HepG2 (cell line): ENCODE measurements around the gene ARHGAP25. TPM values are rescaled to one million over a fixed set of nuclear protein-coding genes. Genes with fewer than 3 reads are reported as not detected.

Experiments
- ATAC-seq: fragments of 200-7000 bp; cut with Tn5 transposase; 3 replicates; pipeline ENCODE4 v1.9.1; 2020; ENCODE audit warnings: mild to moderate bottlenecking, moderate library complexity
- BruUV-seq: library from RNA; stranded (reverse); fragments of 400-500 nt; replicated peaks from 2 replicates; lab custom pipeline; 2021; lab: Mats Ljungman, UMichigan
- CTCF ChIA-PET: fragments of 300-600 bp; formaldehyde crosslinking; extraction: SDS; loops from one replicate; lab custom pipeline; 2021; ENCODE audit warnings: low total read pairs, inconsistent platforms, low intra/inter-chr PET ratio; lab: Yijun Ruan, JAX
- POLR2A ChIA-PET: fragments of 350-600 bp; sonication (Branson Sonifier 250); formaldehyde crosslinking; loops from one replicate; lab custom pipeline; 2020; ENCODE audit warnings: antibody characterized with exemption, inconsistent platforms; lab: Yijun Ruan, JAX
- DNase-seq: peaks from one replicate; pipeline ENCODE4 v3.0.0-alpha.2; 2015; ENCODE audit warnings: low spot score
- FAIRE-seq: peaks from 3 replicates; lab custom pipeline; 2011; peaks lifted over from hg19 to GRCh38; lab: Jason Lieb, UNC
- H2AFZ ChIP-seq: one replicate; pipeline ENCODE4 v1.6.1; 2011; ENCODE audit warnings: low read length, inconsistent platforms
- H3K27ac ChIP-seq: fragments of 300-600 bp; 3 replicates; pipeline ENCODE4 v1.8.0; 2011; ENCODE audit warnings: mixed run types, mild to moderate bottlenecking, mixed read lengths, low read length, inconsistent platforms; ENCODE audit not compliant: insufficient read depth; ENCODE audit errors: extremely low read length
- H3K27me3 ChIP-seq, 2 experiments: fragments of 200-600 bp in 1 of 2; 2 replicates in 1 of 2; 3 replicates in 1 of 2; pipeline versions ENCODE4 v1.6.0 to v1.8.0; 2011; ENCODE audit warnings: low read length in 2 of 2, mild to moderate bottlenecking in 2 of 2, moderate library complexity in 2 of 2, inconsistent platforms in 1 of 2; ENCODE audit not compliant: insufficient read depth in 2 of 2, control insufficient read depth in 1 of 2
- H3K36me3 ChIP-seq, 2 experiments: fragments of 200-600 bp in 1 of 2; replicated peaks in 1 of 2; 2 replicates in 1 of 2; 3 replicates in 1 of 2; pipeline versions ENCODE4 v1.5.1 to v1.8.0; 2011; ENCODE audit warnings: low read length in 2 of 2, inconsistent platforms in 1 of 2; ENCODE audit not compliant: insufficient read depth in 2 of 2, control insufficient read depth in 1 of 2
- H3K4me1 ChIP-seq: 2 replicates; pipeline ENCODE4 v1.5.1; 2012; ENCODE audit warnings: low read length, inconsistent platforms; ENCODE audit not compliant: insufficient read depth
- H3K4me2 ChIP-seq: 2 replicates; pipeline ENCODE4 v1.6.0; 2011; ENCODE audit warnings: low read depth, low read length, inconsistent platforms
- H3K4me3 ChIP-seq, 3 experiments: fragments of 200-600 bp in 1 of 3; sonication (generic), shearing (Covaris generic) in 1 of 3; replicated peaks in 1 of 3; 2 replicates each; pipeline ENCODE4 v1.5.1; 2011 to 2016; ENCODE audit warnings: low read length in 3 of 3, inconsistent platforms in 2 of 3, low read depth in 2 of 3, mild to moderate bottlenecking in 2 of 3, control low read depth in 1 of 3, mixed read lengths in 1 of 3; ENCODE audit not compliant: insufficient read depth in 1 of 3
- H3K79me2 ChIP-seq: one replicate; pipeline ENCODE4 v1.6.1; 2011; ENCODE audit warnings: low read length, inconsistent platforms; ENCODE audit not compliant: insufficient read depth
- H3K9ac ChIP-seq: 2 replicates; pipeline ENCODE4 v1.6.0; 2011; ENCODE audit warnings: mild to moderate bottlenecking, low read depth, low read length, inconsistent platforms; ENCODE audit not compliant: insufficient read depth
- H3K9me3 ChIP-seq: 2 replicates; pipeline ENCODE4 v1.5.1; 2012; ENCODE audit warnings: mild to moderate bottlenecking, low read length
- H4K20me1 ChIP-seq: 2 replicates; pipeline ENCODE4 v1.6.0; 2011; ENCODE audit warnings: inconsistent platforms, mild to moderate bottlenecking, low read length, moderate library complexity; ENCODE audit not compliant: insufficient read depth
- CHD2 ChIP-seq: IDR thresholded peaks from 2 replicates; pipeline ENCODE4 v1.6.1; 2011; ENCODE audit warnings: low read depth, low read length, improper control_type of control experiment
- HDAC6 ChIP-seq: fragments of 200-600 bp; sonication (generic); IDR thresholded peaks from 2 replicates; pipeline ENCODE4 v1.7.0; 2017; ENCODE audit warnings: mild to moderate bottlenecking, antibody characterized with exemption, low read length, low read depth
- JUN ChIP-seq: sonication (generic); formaldehyde crosslinking; IDR thresholded peaks from 2 replicates; pipeline ENCODE4 v1.4.0; 2020; ENCODE audit warnings: mild to moderate bottlenecking, missing genetic modification reagents
- KLF6 ChIP-seq: IDR thresholded peaks from 2 replicates; pipeline ENCODE4 v1.8.0; 2016; ENCODE audit warnings: missing biosample characterization, missing genetic modification reagents
- MATR3 ChIP-seq: sonication (generic); formaldehyde crosslinking; IDR thresholded peaks from 2 replicates; pipeline ENCODE4 v1.4.0; 2020; ENCODE audit warnings: missing genetic modification reagents
- MED1 ChIP-seq: sonication (generic); formaldehyde crosslinking; IDR thresholded peaks from 2 replicates; pipeline ENCODE4 v1.4.0; 2020; ENCODE audit warnings: missing genetic modification reagents
- MTA3 ChIP-seq: sonication (generic); formaldehyde crosslinking; IDR thresholded peaks from 2 replicates; pipeline ENCODE4 v1.4.0; 2020; ENCODE audit warnings: missing genetic modification reagents
- NAIF1 ChIP-seq: sonication (generic); formaldehyde crosslinking; IDR thresholded peaks from 2 replicates; pipeline ENCODE4 v1.5.0; 2020; ENCODE audit warnings: mild to moderate bottlenecking, missing genetic modification reagents, borderline replicate concordance
- SRY ChIP-seq: sonication (generic); formaldehyde crosslinking; IDR thresholded peaks from 2 replicates; pipeline ENCODE4 v1.8.0; 2022; ENCODE audit warnings: mild to moderate bottlenecking, missing genetic modification reagents
- ZEB1 ChIP-seq: IDR thresholded peaks from 2 replicates; pipeline ENCODE4 v1.6.1; 2012; ENCODE audit warnings: mild to moderate bottlenecking, low read depth, inconsistent platforms; ENCODE audit not compliant: insufficient replicate concordance
- ZNF331 ChIP-seq: sonication (generic); formaldehyde crosslinking; IDR thresholded peaks from 2 replicates; pipeline ENCODE4 v1.4.0; 2020; ENCODE audit warnings: missing genetic modification reagents
- ZNF496 ChIP-seq: sonication (generic); formaldehyde crosslinking; IDR thresholded peaks from 2 replicates; pipeline ENCODE4 v1.8.1; 2023; ENCODE audit warnings: mild to moderate bottlenecking, moderate library complexity, missing genetic modification reagents; ENCODE audit not compliant: insufficient replicate concordance
- ZNF567 ChIP-seq: sonication (generic); formaldehyde crosslinking; IDR thresholded peaks from 2 replicates; pipeline ENCODE4 v1.8.1; 2023; ENCODE audit warnings: mild to moderate bottlenecking, missing genetic modification reagents, borderline replicate concordance
- ZSCAN30 ChIP-seq: sonication (generic); formaldehyde crosslinking; IDR thresholded peaks from 2 replicates; pipeline ENCODE4 v1.5.0; 2020; ENCODE audit warnings: mild to moderate bottlenecking, missing genetic modification reagents
- WGBS: methylation state at CpG from one replicate; pipeline ENCODE4 v1.1.6; 2017; ENCODE audit warnings: low lambda C conversion rate; 5-methylcytosine and 5-hydroxymethylcytosine counted together
- in situ Hi-C: cut with HindIII; loops from 2 replicates; pipeline ENCODE4 v1.10.0; 2017; ENCODE audit warnings: low pct_unique_long_range_greater_than_20kb; ENCODE audit not compliant: extremely low pct_ligation_motif_present
- intact Hi-C: fragments of 100-400 bp; cut with micrococcal nuclease; formaldehyde crosslinking; loops from one replicate; pipeline ENCODE4 v1.10.0; 2022; ENCODE audit not compliant: unreplicated experiment
- polyA plus RNA-seq, 8 experiments: library from polyadenylated mRNA; depleted of rRNA in 3 of 8; stranded (reverse) in 7 of 8; unstranded in 1 of 8; fragments of >200 nt; fragmentation: Illumina TruSeq in 4 of 8; extraction: Trizol in 4 of 8; gene quantifications; 2 replicates each; pipeline versions ENCODE4 v1.2.1 to v1.2.3, GENCODE V29; 2011 to 2016; ENCODE audit warnings: low read depth in 4 of 8, missing spikeins in 1 of 8, mixed read lengths in 1 of 8; ENCODE audit not compliant: insufficient read depth in 1 of 8
- total RNA-seq, 5 experiments: library from RNA; depleted of rRNA; stranded (reverse); fragments of >200 nt; fragmentation: Illumina TruSeq; extraction: Trizol; gene quantifications; 2 replicates each; pipeline ENCODE4 v1.2.3, GENCODE V29; 2016; ENCODE audit warnings: low read depth in 1 of 5
- TF ChIP-seq, protein P1 (sequence below): sonication (generic); formaldehyde crosslinking; IDR thresholded peaks from 2 replicates; pipeline ENCODE4 v1.9.0; 2022; ENCODE audit warnings: missing genetic modification reagents, mild to moderate bottlenecking, borderline replicate concordance

ARHGAP25 gene
- total and polyA plus RNA-seq, 2 of the 13 experiments (the other 11 are each of a cell fraction or from before 2014, with no cell fraction given) = not detected

DNA sequence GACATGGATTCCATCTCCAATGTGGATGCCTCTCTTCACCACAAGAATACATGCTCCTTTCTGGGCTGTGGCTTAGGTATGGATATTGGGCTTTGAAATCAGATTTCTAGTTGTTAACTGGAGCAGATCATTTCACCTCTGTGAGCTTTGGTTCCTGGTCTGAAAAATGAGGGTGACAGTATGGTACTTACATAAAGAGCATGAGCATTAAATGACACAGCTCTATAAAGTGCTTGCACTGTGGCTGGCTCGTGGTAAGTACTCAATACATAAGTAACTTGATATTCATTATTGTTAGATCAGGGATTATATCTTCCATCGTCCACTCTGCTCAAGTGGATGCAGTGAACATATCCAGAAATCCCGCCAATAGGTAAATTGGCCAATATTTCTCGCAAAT lies 33.4 kb downstream of the ARHGAP25 start:
- Histone ChIP-seq H3K4me1 (no peaks in the 10 kb centered on the region), H3K9me3 (no peaks in the 10 kb centered on the region), H2AFZ (no peak overlapping the region), H3K4me3 (no peak overlapping the region), H3K79me2 (no peaks in the 10 kb centered on the region), H3K4me2 (no peak overlapping the region), H3K36me3 (no peaks in the 10 kb centered on the region), H3K9ac (no peak overlapping the region), H4K20me1 (no peaks in the 10 kb centered on the region), H3K27me3 (peaks cover 0 to 50% of the 10 kb centered on the region in 2 experiments; a peak in 3 of 5 replicates), H3K27ac (no peak overlapping the region)
- intact Hi-C loops (no loop called here), in situ Hi-C loops (no loop called here)
- TF ChIP-seq ZEB1 (no peak), ZSCAN30 (no peak), JUN (CRISPR knock-in tag) (no peak), CHD2 (no peak), HDAC6 (no peak), ZNF331 (CRISPR knock-in tag) (no peak), MATR3 (CRISPR knock-in tag) (no peak), KLF6 (no peak), MED1 (CRISPR knock-in tag) (no peak), SRY (CRISPR knock-in tag) (no peak), MTA3 (CRISPR knock-in tag) (no peak), ZNF567 (no peak), ZNF496 (CRISPR knock-in tag) (no peak), NAIF1 (CRISPR knock-in tag) (no peak)
- TF ChIP-seq, protein P1, sequence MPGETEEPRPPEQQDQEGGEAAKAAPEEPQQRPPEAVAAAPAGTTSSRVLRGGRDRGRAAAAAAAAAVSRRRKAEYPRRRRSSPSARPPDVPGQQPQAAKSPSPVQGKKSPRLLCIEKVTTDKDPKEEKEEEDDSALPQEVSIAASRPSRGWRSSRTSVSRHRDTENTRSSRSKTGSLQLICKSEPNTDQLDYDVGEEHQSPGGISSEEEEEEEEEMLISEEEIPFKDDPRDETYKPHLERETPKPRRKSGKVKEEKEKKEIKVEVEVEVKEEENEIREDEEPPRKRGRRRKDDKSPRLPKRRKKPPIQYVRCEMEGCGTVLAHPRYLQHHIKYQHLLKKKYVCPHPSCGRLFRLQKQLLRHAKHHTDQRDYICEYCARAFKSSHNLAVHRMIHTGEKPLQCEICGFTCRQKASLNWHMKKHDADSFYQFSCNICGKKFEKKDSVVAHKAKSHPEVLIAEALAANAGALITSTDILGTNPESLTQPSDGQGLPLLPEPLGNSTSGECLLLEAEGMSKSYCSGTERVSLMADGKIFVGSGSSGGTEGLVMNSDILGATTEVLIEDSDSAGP (CRISPR knock-in tag) = no peak
- CTCF ChIA-PET = no interaction called here
- no TSS peak for BruUV-seq
- DNase-seq (no peak), FAIRE-seq (no peak), ATAC-seq (no peak)
- WGBS = 23% methylated on average over 4 of the region's 4 CpGs
- POLR2A ChIA-PET = no interaction called here
